Activated T-cell treated with anti-CD3 and anti-CD28 coated beads, Interleukin-2, amount 50 U/mL, for 72 hours (primary cell): ENCODE results near the gene ATG9A. TPM values are rescaled to one million over a fixed set of nuclear protein-coding genes. Genes with fewer than 3 reads are reported as not detected.
A peak's percentile ranks its signal among the peaks of the same experiment; 100 is the strongest.

Source experiments
- ATAC-seq, 2 donors: fragments of 150-1000 bp; cut with Tn5 transposase; replicated peaks in 1 of 2; 2 replicates each; pipeline ENCODE4 v1.10.0; 2021; ENCODE audit warnings: moderate library complexity in 2 of 2, mild to moderate bottlenecking in 1 of 2
- DNase-seq, 2 donors: peaks; one replicate each; pipeline ENCODE4 v3.0.0; 2021 to 2022; ENCODE audit warnings: mixed read lengths in 1 of 2
- H3K27ac Mint-ChIP-seq: one replicate; pipeline ENCODE4 v1.8.0; 2022; ENCODE audit warnings: mild to moderate bottlenecking, moderate library complexity, mixed read lengths
- H3K27me3 Mint-ChIP-seq: one replicate; pipeline ENCODE4 v1.8.0; 2022; ENCODE audit warnings: low read depth, mixed read lengths
- H3K36me3 Mint-ChIP-seq, 2 donors: one replicate each; pipeline ENCODE4 v1.8.0; 2022; ENCODE audit warnings: mixed read lengths in 2 of 2, mild to moderate bottlenecking in 1 of 2; ENCODE audit not compliant: insufficient read depth in 2 of 2
- H3K4me1 Mint-ChIP-seq: one replicate; pipeline ENCODE4 v1.8.0; 2022; ENCODE audit warnings: low read depth, mixed read lengths
- H3K4me3 Mint-ChIP-seq, 2 donors: one replicate each; pipeline ENCODE4 v1.8.0; 2022; ENCODE audit warnings: mild to moderate bottlenecking in 2 of 2, mixed read lengths in 2 of 2, moderate library complexity in 2 of 2
- H3K9me3 Mint-ChIP-seq, 2 donors: one replicate each; pipeline ENCODE4 v1.8.0; 2022; ENCODE audit warnings: mixed read lengths in 2 of 2
- total RNA-seq, 2 donors: library from RNA; stranded (reverse); gene quantifications; one replicate each; pipeline ENCODE4 v1.2.3, GENCODE V29; 2022

Gene ATG9A
- total RNA-seq, 2 donors from 2014 or later = 48.5 to 51.4 TPM

- Mint-ChIP-seq H3K36me3 (peaks cover 8 to 15% of the 10 kb centered on the region in 2 donors), H3K4me1 (peaks cover 76% of the 10 kb centered on the region), H3K27ac (peak overlapping the region; percentile 53), H3K4me3 (peak overlapping the region; percentile 75 to 78), H3K27me3 (no peaks in the 10 kb centered on the region), H3K9me3 (no peaks in the 10 kb centered on the region)
- ATAC-seq (no peak), DNase-seq (peak in 1 of 2 donors; percentile 34)
Observed at GRCh38 chr2:219249203-219249980, 20.0 kb upstream of the ATG9A start.

GRCh38 chr2:219248845-219249202, 19.4 kb upstream of the ATG9A start:
- Mint-ChIP-seq H3K4me1 (peaks cover 79% of the 10 kb centered on the region), H3K36me3 (peaks cover 8 to 15% of the 10 kb centered on the region in 2 donors), H3K9me3 (no peaks in the 10 kb centered on the region), H3K27ac (peak overlapping the region; percentile 53), H3K27me3 (no peaks in the 10 kb centered on the region), H3K4me3 (peak overlapping the region; percentile 75 to 78)
- DNase-seq (no peak), ATAC-seq (no peak)

GRCh38 chr2:219247678-219248642, 18.5 kb upstream of the ATG9A start:
- DNase-seq = peak; percentile 54 to 71
- peak; percentile 66 to 71 for ATAC-seq
- Mint-ChIP-seq H3K36me3 (peaks cover 8 to 15% of the 10 kb centered on the region in 2 donors), H3K4me3 (peak overlapping the region; percentile 75 to 78), H3K27ac (peak overlapping the region; percentile 72), H3K4me1 (peaks cover 83% of the 10 kb centered on the region), H3K9me3 (no peaks in the 10 kb centered on the region), H3K27me3 (no peaks in the 10 kb centered on the region)

- Mint-ChIP-seq H3K36me3 (peaks cover 8 to 11% of the 10 kb centered on the region in 2 donors), H3K27me3 (no peaks in the 10 kb centered on the region), H3K9me3 (no peaks in the 10 kb centered on the region), H3K27ac (peak overlapping the region; percentile 98), H3K4me1 (peaks cover 70% of the 10 kb centered on the region), H3K4me3 (peak overlapping the region; percentile 75 to 78)
- DNase-seq = no peak
- no peak for ATAC-seq
Observed at GRCh38 chr2:219246559-219246958, 17.1 kb upstream of the ATG9A start.

GRCh38 chr2:219245899-219246230, 16.4 kb upstream of the ATG9A start:
- peaks cover 63% of the 10 kb centered on the region for H3K4me1 Mint-ChIP-seq
- ATAC-seq (no peak), DNase-seq (no peak)
- H3K27ac Mint-ChIP-seq = peak overlapping the region; percentile 98
- no peaks in the 10 kb centered on the region for H3K9me3 Mint-ChIP-seq
- H3K4me3 Mint-ChIP-seq = peak overlapping the region; percentile 75 to 78
- no peaks in the 10 kb centered on the region for H3K27me3 Mint-ChIP-seq
- peaks cover 8% of the 10 kb centered on the region in 2 donors for H3K36me3 Mint-ChIP-seq

GRCh38 chr2:219245148-219245898, 15.9 kb upstream of the ATG9A start, which contains the start of the genes GLB1L and STK16:
Gene GLB1L, minus strand, starts transcription at chr2:219245444. Its CDS starts 1,871 bp downstream, at chr2:219243573.
Gene STK16, plus strand, starts transcription at chr2:219245479. Its CDS starts 521 bp downstream, at chr2:219246000.
- no peaks in the 10 kb centered on the region for H3K27me3 Mint-ChIP-seq
- H3K4me3 Mint-ChIP-seq = peak within 1 kb of the TSS; percentile 75 to 78
- H3K4me1 Mint-ChIP-seq = peaks cover 57% of the 10 kb centered on the region
- DNase-seq (peak; percentile 91 to 94), ATAC-seq (peak; percentile 80 to 82)
- no peaks in the 10 kb centered on the region for H3K9me3 Mint-ChIP-seq
- peak within 1 kb of the TSS; percentile 98 for H3K27ac Mint-ChIP-seq
- peaks cover 3 to 8% of the 10 kb centered on the region in 2 donors for H3K36me3 Mint-ChIP-seq

- ATAC-seq (no peak), DNase-seq (no peak)
- Mint-ChIP-seq H3K27ac (peak overlapping the region; percentile 70), H3K27me3 (no peaks in the 10 kb centered on the region), H3K4me3 (peak overlapping the region; percentile 75 to 78), H3K36me3 (peaks cover 2 to 8% of the 10 kb centered on the region in 2 donors), H3K4me1 (peaks cover 52% of the 10 kb centered on the region), H3K9me3 (no peaks in the 10 kb centered on the region)
Observed at GRCh38 chr2:219244789-219245147, 15.3 kb upstream of the ATG9A start.

GRCh38 chr2:219243291-219243761, 13.9 kb upstream of the ATG9A start:
- Mint-ChIP-seq H3K4me1 (peaks cover 37% of the 10 kb centered on the region), H3K27ac (no peak overlapping the region), H3K36me3 (peaks cover 2 to 3% of the 10 kb centered on the region in 2 donors), H3K9me3 (no peaks in the 10 kb centered on the region), H3K27me3 (no peaks in the 10 kb centered on the region), H3K4me3 (peak overlapping the region; percentile 47 to 56)
- ATAC-seq = no peak
- DNase-seq = no peak

GRCh38 chr2:219234331-219234730, 4.9 kb upstream of the ATG9A start:
- ATAC-seq (no peak), DNase-seq (no peak)
- Mint-ChIP-seq H3K4me3 (no peak overlapping the region), H3K36me3 (peaks cover 24 to 33% of the 10 kb centered on the region in 2 donors), H3K27ac (no peak overlapping the region), H3K27me3 (no peaks in the 10 kb centered on the region), H3K4me1 (peaks cover 25% of the 10 kb centered on the region), H3K9me3 (no peaks in the 10 kb centered on the region)

GRCh38 chr2:219230059-219230540, 664 bp upstream of the ATG9A start:
- Mint-ChIP-seq H3K36me3 (peaks cover 16 to 30% of the 10 kb centered on the region in 2 donors), H3K9me3 (no peaks in the 10 kb centered on the region), H3K27me3 (no peaks in the 10 kb centered on the region), H3K4me1 (peaks cover 47% of the 10 kb centered on the region), H3K4me3 (peak overlapping the region; percentile 93 to 99), H3K27ac (peak overlapping the region; percentile 98)
- DNase-seq (peak; percentile 61 to 68), ATAC-seq (peak; percentile 24 to 42)

GRCh38 chr2:219228911-219229304, 528 bp downstream of the ATG9A start:
- H3K4me3 Mint-ChIP-seq = peak overlapping the region; percentile 83 to 89
- no peaks in the 10 kb centered on the region for H3K27me3 Mint-ChIP-seq
- no peaks in the 10 kb centered on the region for H3K9me3 Mint-ChIP-seq
- ATAC-seq = peak in 1 of 2 donors; percentile 21
- peak overlapping the region; percentile 63 for H3K27ac Mint-ChIP-seq
- H3K4me1 Mint-ChIP-seq = peaks cover 47% of the 10 kb centered on the region
- peaks cover 11 to 27% of the 10 kb centered on the region in 2 donors for H3K36me3 Mint-ChIP-seq
- no peak for DNase-seq
